Muscle layer of colon (tissue), 2 donors: Measurements from ENCODE around the gene PIK3R5.
"Not testable (repeated sequence)": the region's sequence is repeated elsewhere in the genome, so short reads cannot be mapped to it uniquely, and the experiment has no call there.

Source experiments
- H3K27ac ChIP-seq: one replicate; pipeline ENCODE4 v1.7.0; 2013; ENCODE audit warnings: low read depth, mild to moderate bottlenecking, low read length, moderate library complexity
- H3K27me3 ChIP-seq, 2 donors: one replicate each; pipeline ENCODE4 v1.7.0; 2013; ENCODE audit warnings: low read length in 2 of 2, mild to moderate bottlenecking in 2 of 2; ENCODE audit not compliant: insufficient read depth in 2 of 2, control insufficient read depth in 1 of 2
- H3K36me3 ChIP-seq: one replicate; pipeline ENCODE4 v1.7.0; 2013; ENCODE audit warnings: mild to moderate bottlenecking, low read length; ENCODE audit not compliant: insufficient read depth
- H3K4me1 ChIP-seq: one replicate; pipeline ENCODE4 v1.7.0; 2013; ENCODE audit warnings: mild to moderate bottlenecking, low read length; ENCODE audit not compliant: insufficient read depth
- H3K4me3 ChIP-seq, 2 donors: one replicate each; pipeline ENCODE4 v1.7.0; 2013; ENCODE audit warnings: low read length in 2 of 2, low read depth in 1 of 2, mild to moderate bottlenecking in 1 of 2, moderate library complexity in 1 of 2
- H3K9ac ChIP-seq: one replicate; pipeline ENCODE4 v1.7.0; 2013; ENCODE audit warnings: low read length
- H3K9me3 ChIP-seq: one replicate; pipeline ENCODE4 v1.7.0; 2013; ENCODE audit warnings: mild to moderate bottlenecking, low read length
- donor health status: abdominal sarcoma.
- donor health status: Adenocarcinoma of cecum.

PIK3R5 gene

GRCh38 chr17:8892338-8892690 is 73.2 kb downstream of the PIK3R5 start:
- H3K4me1 ChIP-seq, result no peaks in the 10 kb centered on the region
- H3K36me3 ChIP-seq, result no peaks in the 10 kb centered on the region
- no peak overlapping the region for H3K9ac ChIP-seq
- H3K27me3 ChIP-seq, result no peaks in the 10 kb centered on the region
- no peak overlapping the region for H3K4me3 ChIP-seq
- no peaks in the 10 kb centered on the region for H3K9me3 ChIP-seq
- no peak overlapping the region for H3K27ac ChIP-seq

GRCh38 chr17:8890671-8891070 is 74.8 kb downstream of the PIK3R5 start:
- Histone ChIP-seq H3K4me3 (no peak overlapping the region), H3K27me3 (no peaks in the 10 kb centered on the region), H3K36me3 (no peaks in the 10 kb centered on the region), H3K4me1 (no peaks in the 10 kb centered on the region), H3K27ac (no peak overlapping the region), H3K9me3 (no peaks in the 10 kb centered on the region), H3K9ac (no peak overlapping the region)

DNA sequence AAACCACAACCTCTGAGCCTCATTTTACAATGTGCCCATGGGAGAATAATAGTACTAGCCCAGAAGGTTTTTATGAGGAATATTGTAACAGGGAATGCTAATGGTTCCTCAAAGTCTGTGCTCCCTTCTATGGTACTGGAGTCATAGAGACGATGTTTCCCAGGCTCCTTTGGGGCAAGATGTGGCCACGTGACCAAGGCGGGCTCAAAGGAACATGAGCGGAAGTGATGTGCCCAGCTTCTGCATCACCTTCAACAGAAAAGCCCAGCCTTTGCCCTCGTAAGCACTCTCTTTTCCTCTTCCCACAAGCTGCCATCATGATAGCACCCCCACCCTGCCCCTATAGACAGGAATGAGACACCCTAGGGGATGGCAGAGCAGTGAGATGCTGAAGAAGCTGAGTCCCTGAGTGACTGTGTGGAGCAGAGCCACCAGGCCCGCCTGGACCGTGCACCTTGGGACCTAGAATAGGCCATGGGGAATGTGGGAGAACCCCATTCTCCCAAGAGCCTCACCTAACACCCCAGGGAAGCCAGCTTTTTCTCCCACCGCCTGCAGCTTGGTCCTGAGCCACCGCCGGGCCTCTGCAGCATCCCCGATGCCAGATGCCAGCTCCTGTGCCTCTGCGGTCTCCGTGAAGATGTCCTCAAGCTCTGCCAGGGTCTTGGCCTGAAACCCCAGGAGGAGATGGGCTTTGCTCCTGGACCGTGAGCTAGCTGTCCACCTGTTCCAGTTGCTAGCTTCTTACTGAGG is 75.9 kb downstream of the PIK3R5 start:
- Histone ChIP-seq H3K27me3 (no peaks in the 10 kb centered on the region), H3K9me3 (no peaks in the 10 kb centered on the region), H3K36me3 (no peaks in the 10 kb centered on the region), H3K27ac (no peak overlapping the region), H3K4me1 (no peaks in the 10 kb centered on the region), H3K9ac (no peak overlapping the region), H3K4me3 (no peak overlapping the region)

- no peaks in the 10 kb centered on the region for H3K27me3 ChIP-seq
- H3K4me1 ChIP-seq, result no peaks in the 10 kb centered on the region
- H3K27ac ChIP-seq, result no peak overlapping the region
- no peaks in the 10 kb centered on the region for H3K9me3 ChIP-seq
- H3K4me3 ChIP-seq, result no peak overlapping the region
- H3K9ac ChIP-seq, result no peak overlapping the region
- no peaks in the 10 kb centered on the region for H3K36me3 ChIP-seq
Measured at GRCh38 chr17:8888704-8889302, 76.7 kb downstream of the PIK3R5 start.

DNA sequence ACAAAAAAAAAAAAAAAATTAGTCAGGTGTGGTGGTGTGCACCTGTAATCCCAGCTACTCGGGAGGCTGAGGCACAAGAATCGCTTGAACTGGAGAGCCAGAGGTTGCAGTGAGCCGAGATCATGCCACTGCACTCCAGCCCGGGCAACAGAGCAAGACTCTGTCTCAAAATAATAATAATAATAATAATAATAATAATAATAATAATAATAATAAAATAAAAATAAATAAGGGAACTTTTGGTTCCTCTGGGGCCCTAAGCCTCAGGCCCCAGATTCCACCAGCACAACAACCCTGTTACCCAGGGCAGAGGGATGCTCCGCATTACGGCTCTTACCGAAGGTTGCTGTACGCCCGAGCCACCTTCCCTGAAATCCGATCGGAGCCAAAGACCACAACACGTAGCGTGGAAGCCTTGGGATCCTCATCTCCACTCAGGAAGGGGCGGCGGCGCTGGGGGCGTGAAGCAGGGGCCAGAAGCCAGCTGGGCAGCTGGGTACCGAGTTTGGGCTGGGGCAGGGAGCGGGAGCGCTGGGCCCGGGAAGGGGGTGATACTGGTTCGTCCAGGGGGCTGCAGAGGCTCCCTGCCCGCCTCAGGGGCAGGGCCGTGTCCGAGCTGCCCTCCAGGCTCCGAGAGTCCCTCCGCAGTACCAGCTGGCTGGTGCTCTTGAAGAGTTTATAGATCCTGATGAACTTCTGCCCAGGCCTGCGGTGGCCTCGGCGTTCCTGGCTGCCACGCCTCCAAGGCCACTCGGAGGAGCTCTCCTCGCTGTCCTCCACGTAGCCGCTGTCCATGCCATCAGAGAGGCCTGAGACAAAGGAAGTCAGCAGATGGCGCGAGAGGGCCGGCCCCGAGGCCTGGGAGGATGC is 77.4 kb downstream of the PIK3R5 start:
- Histone ChIP-seq H3K9me3 (no peaks in the 10 kb centered on the region), H3K4me1 (no peaks in the 10 kb centered on the region), H3K27ac (no peak overlapping the region), H3K9ac (no peak overlapping the region), H3K4me3 (no peak overlapping the region), H3K27me3 (no peaks in the 10 kb centered on the region), H3K36me3 (no peaks in the 10 kb centered on the region)

- Histone ChIP-seq H3K27me3 (no peaks in the 10 kb centered on the region), H3K27ac (no peak overlapping the region), H3K4me1 (no peaks in the 10 kb centered on the region), H3K36me3 (no peaks in the 10 kb centered on the region), H3K9me3 (no peaks in the 10 kb centered on the region), H3K4me3 (no peak overlapping the region), H3K9ac (no peak overlapping the region)
Measured at GRCh38 chr17:8887301-8887700, 78.2 kb downstream of the PIK3R5 start.

DNA sequence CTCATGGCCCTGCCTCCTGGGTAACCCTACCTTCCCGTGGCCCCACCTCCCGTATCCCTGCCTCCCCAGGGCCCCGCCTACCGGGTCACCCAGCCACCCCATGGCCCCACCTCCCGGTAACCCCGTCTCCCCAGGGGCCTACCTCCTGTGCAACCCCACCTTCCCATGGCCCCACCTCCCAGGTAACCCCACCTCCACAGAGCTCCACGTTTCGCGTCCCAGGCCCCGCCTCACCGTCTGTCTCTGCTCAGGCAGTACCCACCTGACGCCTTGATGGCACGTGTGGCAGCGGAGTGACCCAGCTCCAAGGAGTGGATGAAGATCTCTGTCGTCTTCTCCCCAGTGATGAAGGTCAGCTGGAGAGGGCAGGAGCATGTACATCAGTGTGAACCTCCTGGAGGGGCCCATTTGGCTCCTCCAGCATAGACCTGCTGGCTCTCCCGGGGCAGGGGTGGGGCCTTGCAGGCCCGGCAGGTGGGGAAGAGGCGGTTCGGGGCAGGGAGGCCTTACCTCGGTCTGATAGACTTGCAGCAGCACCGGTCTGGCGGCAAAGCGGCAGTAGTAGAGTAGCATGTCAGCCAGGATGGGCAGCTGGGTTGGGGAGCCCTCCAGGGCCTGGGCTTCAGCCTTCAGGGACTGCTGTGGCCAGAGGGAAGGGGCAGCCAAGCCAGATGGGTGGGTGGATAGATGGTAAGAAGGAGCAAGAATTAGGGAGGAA is 79.4 kb downstream of the PIK3R5 start:
- H3K27me3 ChIP-seq, result no peaks in the 10 kb centered on the region
- H3K27ac ChIP-seq, result no peak overlapping the region
- no peak overlapping the region for H3K9ac ChIP-seq
- H3K4me1 ChIP-seq, result no peaks in the 10 kb centered on the region
- no peaks in the 10 kb centered on the region for H3K9me3 ChIP-seq
- H3K36me3 ChIP-seq, result no peaks in the 10 kb centered on the region
- H3K4me3 ChIP-seq, result no peak overlapping the region

DNA sequence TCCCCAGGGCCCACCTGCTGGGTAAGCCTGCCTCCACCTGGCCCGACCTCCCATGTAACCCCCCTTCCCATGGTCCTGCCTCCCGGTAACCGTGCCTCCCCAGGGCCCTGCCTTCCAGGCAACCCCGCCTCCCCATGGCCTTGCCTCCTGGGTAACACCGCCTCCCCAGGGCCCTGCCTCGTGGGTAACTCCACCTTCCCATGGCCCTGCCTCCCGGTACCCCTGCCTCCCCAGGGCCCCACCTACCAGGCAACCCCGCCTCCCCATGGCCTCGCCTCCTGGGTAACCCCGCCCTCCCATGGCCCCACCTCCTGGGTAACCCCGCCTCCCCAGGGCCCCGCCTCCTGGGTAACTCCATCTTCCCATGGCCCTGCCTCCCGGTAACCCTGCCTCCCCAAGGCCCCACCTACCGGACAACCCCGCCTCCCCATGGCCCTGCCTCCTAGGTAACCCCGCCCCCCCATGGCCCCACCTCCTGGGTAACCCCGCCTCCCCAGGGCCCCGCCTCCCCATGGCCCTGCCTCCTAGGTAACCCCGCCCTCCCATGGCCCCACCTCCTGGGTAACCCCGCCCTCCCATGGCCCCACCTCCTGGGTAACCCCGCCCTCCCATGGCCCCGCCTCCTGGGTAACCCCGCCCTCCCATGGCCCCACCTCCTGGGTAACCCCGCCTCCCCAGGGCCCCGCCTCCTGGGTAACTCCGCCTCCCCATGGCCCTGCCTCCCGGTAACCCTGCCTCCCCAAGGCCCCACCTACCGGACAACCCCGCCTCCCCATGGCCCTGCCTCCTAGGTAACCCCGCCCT is 80.1 kb downstream of the PIK3R5 start:
- H3K27ac ChIP-seq, H3K36me3 ChIP-seq, H3K27me3 ChIP-seq, H3K4me3 ChIP-seq, H3K9me3 ChIP-seq, H3K4me1 ChIP-seq, H3K9ac ChIP-seq: not testable (repeated sequence)

- H3K27me3 ChIP-seq, result no peaks in the 10 kb centered on the region
- H3K9me3 ChIP-seq, result no peaks in the 10 kb centered on the region
- H3K27ac ChIP-seq, result no peak overlapping the region
- no peak overlapping the region for H3K4me3 ChIP-seq
- H3K9ac ChIP-seq, result no peak overlapping the region
- no peaks in the 10 kb centered on the region for H3K36me3 ChIP-seq
- H3K4me1 ChIP-seq, result no peaks in the 10 kb centered on the region
Measured at GRCh38 chr17:8884336-8884990, 81.0 kb downstream of the PIK3R5 start.

DNA sequence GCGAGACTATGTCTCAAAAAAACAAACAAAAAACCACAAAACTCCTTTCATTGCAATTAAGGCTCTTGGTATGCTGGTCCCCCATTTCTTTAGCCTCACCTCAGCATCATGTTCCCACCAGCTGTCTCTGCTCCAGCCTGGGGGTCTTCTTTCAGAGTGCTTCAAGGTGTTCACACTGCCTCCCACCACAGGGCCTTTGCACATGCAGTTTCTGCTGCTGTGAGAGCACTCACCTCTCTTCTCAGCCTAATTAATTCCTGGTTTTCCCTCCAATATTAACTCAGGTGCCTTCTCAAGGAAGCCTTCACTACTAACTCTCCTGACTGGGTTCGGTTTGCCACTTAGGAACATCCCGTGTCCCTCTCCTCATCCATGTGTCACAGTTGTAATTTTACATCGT is 82.2 kb downstream of the PIK3R5 start:
- no peaks in the 10 kb centered on the region for H3K27me3 ChIP-seq

More for the DNA sequence above, 82.2 kb downstream of the PIK3R5 start:
- H3K4me3 ChIP-seq, result no peak overlapping the region
- no peaks in the 10 kb centered on the region for H3K9me3 ChIP-seq
- no peak overlapping the region for H3K27ac ChIP-seq
- no peaks in the 10 kb centered on the region for H3K36me3 ChIP-seq
- H3K4me1 ChIP-seq, result no peaks in the 10 kb centered on the region
- H3K9ac ChIP-seq, result no peak overlapping the region
